ENCODE data around the gene ADCK2. TPM values are rescaled to one million over a fixed set of nuclear protein-coding genes. Genes with fewer than 3 reads are reported as not detected.
"Not testable (repeated sequence)": the region's sequence is repeated elsewhere in the genome, so short reads cannot be mapped to it uniquely, and the experiment has no call there.

The ADCK2 gene
- polyA plus RNA-seq, 4 donors = 23.9 to 26.9 (median 24.8) TPM

- no peak for DNase-seq (ENCODE audit: low read depth in 4 of 4, low spot score in 3 of 4)
Measured at GRCh38 chr7:140645166-140645900, 27.4 kb upstream of the ADCK2 start.

- DNase-seq (ENCODE audit: low read depth in 4 of 4, low spot score in 3 of 4) = peak in 2 of 4 donors; percentile 31 to 51
Measured at GRCh38 chr7:140646931-140647647, 25.7 kb upstream of the ADCK2 start.

- DNase-seq (ENCODE audit: low read depth in 4 of 4, low spot score in 3 of 4) = no peak
Measured at GRCh38 chr7:140649556-140650205, 23.1 kb upstream of the ADCK2 start.

GRCh38 chr7:140650367-140650766, 22.4 kb upstream of the ADCK2 start:
- DNase-seq (ENCODE audit: low read depth in 4 of 4, low spot score in 3 of 4) = no peak

GRCh38 chr7:140653319-140654108, 19.2 kb upstream of the ADCK2 start:
- DNase-seq (ENCODE audit: low read depth in 4 of 4, low spot score in 3 of 4) = peak in 1 of 4 donors; percentile 77

- no peak for DNase-seq (ENCODE audit: low read depth in 4 of 4, low spot score in 3 of 4)
Measured at GRCh38 chr7:140654109-140654387, 18.7 kb upstream of the ADCK2 start.

GRCh38 chr7:140654661-140655060, 18.1 kb upstream of the ADCK2 start:
- DNase-seq (ENCODE audit: low read depth in 4 of 4, low spot score in 3 of 4) = no peak

GRCh38 chr7:140655511-140656408, 17.0 kb upstream of the ADCK2 start:
- no peak for DNase-seq (ENCODE audit: low read depth in 4 of 4, low spot score in 3 of 4)

GRCh38 chr7:140656548-140657515, 15.9 kb upstream of the ADCK2 start:
- DNase-seq (ENCODE audit: low read depth in 4 of 4, low spot score in 3 of 4) = no peak

GRCh38 chr7:140657891-140658290, 14.9 kb upstream of the ADCK2 start:
- no peak for DNase-seq (ENCODE audit: low read depth in 4 of 4, low spot score in 3 of 4)

- no peak for DNase-seq (ENCODE audit: low read depth in 4 of 4, low spot score in 3 of 4)
Measured at GRCh38 chr7:140659856-140660255, 12.9 kb upstream of the ADCK2 start.

GRCh38 chr7:140661124-140661523, 11.6 kb upstream of the ADCK2 start:
- no peak for DNase-seq (ENCODE audit: low read depth in 4 of 4, low spot score in 3 of 4)

- DNase-seq (ENCODE audit: low read depth in 4 of 4, low spot score in 3 of 4) = not testable (repeated sequence)
Measured at GRCh38 chr7:140662938-140663337, 9.8 kb upstream of the ADCK2 start.

GRCh38 chr7:140667476-140667875, 5.3 kb upstream of the ADCK2 start:
- DNase-seq (ENCODE audit: low read depth in 4 of 4, low spot score in 3 of 4) = no peak

GRCh38 chr7:140668641-140669040, 4.1 kb upstream of the ADCK2 start:
- DNase-seq (ENCODE audit: low read depth in 4 of 4, low spot score in 3 of 4) = no peak

GRCh38 chr7:140669352-140669751, 3.4 kb upstream of the ADCK2 start:
- DNase-seq (ENCODE audit: low read depth in 4 of 4, low spot score in 3 of 4) = no peak

GRCh38 chr7:140669862-140670261, 2.9 kb upstream of the ADCK2 start:
- DNase-seq (ENCODE audit: low read depth in 4 of 4, low spot score in 3 of 4) = not testable (repeated sequence)

- DNase-seq (ENCODE audit: low read depth in 4 of 4, low spot score in 3 of 4) = no peak
Measured at GRCh38 chr7:140670343-140670935, 2.3 kb upstream of the ADCK2 start.

All from right renal pelvis (tissue), 4 donors.